Right lobe of liver (tissue), 6 donors: Measurements from ENCODE around the gene ASIC4. TPM values are rescaled to one million over a fixed set of nuclear protein-coding genes. Genes with fewer than 3 reads are reported as not detected.

Experiments used
- ATAC-seq, 4 donors: fragments of 200-7000 bp; cut with Tn5 transposase; one replicate each; pipeline ENCODE4 v1.9.1; 2020; ENCODE audit warnings: mild to moderate bottlenecking in 4 of 4, moderate library complexity in 4 of 4
- DNase-seq, 3 donors: peaks; one replicate each; pipeline ENCODE4 v3.0.0-alpha.2; 2020
- H3K27ac ChIP-seq, 3 donors: fragments of 200-600 bp; one replicate each; pipeline ENCODE4 v1.8.0; 2022
- H3K27me3 ChIP-seq, 2 donors: fragments of 200-600 bp; one replicate each; pipeline ENCODE4 v1.8.0; 2022
- H3K36me3 ChIP-seq, 4 donors: fragments of 200-600 bp; sonication (generic) in 1 of 4; one replicate each; pipeline versions ENCODE4 v1.5.1 to v1.8.0; 2017 to 2022; ENCODE audit warnings: control low read depth in 1 of 4
- H3K4me1 ChIP-seq, 4 donors: fragments of 200-600 bp; sonication (generic) in 1 of 4; one replicate each; pipeline versions ENCODE4 v1.5.1 to v1.8.0; 2017 to 2022; ENCODE audit warnings: control low read depth in 1 of 4
- H3K4me3 ChIP-seq, 3 donors: fragments of 200-600 bp; one replicate each; pipeline ENCODE4 v1.8.0; 2022
- H3K9me3 ChIP-seq, 4 donors: fragments of 200-600 bp; sonication (generic) in 1 of 4; one replicate each; pipeline versions ENCODE4 v1.5.1 to v1.8.0; 2017 to 2022; ENCODE audit warnings: control low read depth in 1 of 4
- POLR2A ChIP-seq: fragments of 450-650 bp; IDR thresholded peaks from one replicate; pipeline ENCODE4 v1.6.1; 2017; ENCODE audit warnings: antibody characterized with exemption, mild to moderate bottlenecking
- WGBS: methylation state at CpG from one replicate; pipeline ENCODE4 v1.1.6; 2018; ENCODE audit warnings: low coverage, low lambda C conversion rate; ENCODE audit not compliant: insufficient coverage; ENCODE audit errors: missing lambda C conversion rate; 5-methylcytosine and 5-hydroxymethylcytosine counted together
- intact Hi-C, 2 donors: fragments of 100-400 bp; cut with DNase I; formaldehyde crosslinking; loops; one replicate each; pipeline versions ENCODE4 v1.11.2 to v1.14.1; 2022
- total RNA-seq, 6 experiments: library from RNA; depleted of rRNA in 2 of 6; stranded (reverse); fragments of >200 nt in 2 of 6; fragmentation: NEBNext Ultra II Directional in 3 of 6; extraction: Animal tissue kit (Norgen Biotek cat#: 25700) in 3 of 6; gene quantifications; one replicate each; pipeline versions ENCODE4 v1.1.0 to v1.2.4, GENCODE V29; 2016 to 2023
- TF ChIP-seq, protein P1 (sequence below), 4 donors: fragments of 200-600 bp in 3 of 4; fragments of 450-650 bp in 1 of 4; IDR thresholded peaks; one replicate each; pipeline versions ENCODE4 v1.5.1 to v1.8.0; 2016 to 2022; ENCODE audit warnings: antibody characterized with exemption in 4 of 4, mild to moderate bottlenecking in 2 of 4
- donor health status: DM: no; HTN: yes; CAD: no.
- donor health status: DM: no; HTN: no; CAD: no.
- donor health status: DM: no; HTN: no; CAD: no.
- donor health status: DM: no; HTN: yes; CAD: no.
- donor health status: DM: no; HTN: yes; CAD: no.

ASIC4 gene
- total RNA-seq, 6 experiments from 2014 or later = not detected

DNA sequence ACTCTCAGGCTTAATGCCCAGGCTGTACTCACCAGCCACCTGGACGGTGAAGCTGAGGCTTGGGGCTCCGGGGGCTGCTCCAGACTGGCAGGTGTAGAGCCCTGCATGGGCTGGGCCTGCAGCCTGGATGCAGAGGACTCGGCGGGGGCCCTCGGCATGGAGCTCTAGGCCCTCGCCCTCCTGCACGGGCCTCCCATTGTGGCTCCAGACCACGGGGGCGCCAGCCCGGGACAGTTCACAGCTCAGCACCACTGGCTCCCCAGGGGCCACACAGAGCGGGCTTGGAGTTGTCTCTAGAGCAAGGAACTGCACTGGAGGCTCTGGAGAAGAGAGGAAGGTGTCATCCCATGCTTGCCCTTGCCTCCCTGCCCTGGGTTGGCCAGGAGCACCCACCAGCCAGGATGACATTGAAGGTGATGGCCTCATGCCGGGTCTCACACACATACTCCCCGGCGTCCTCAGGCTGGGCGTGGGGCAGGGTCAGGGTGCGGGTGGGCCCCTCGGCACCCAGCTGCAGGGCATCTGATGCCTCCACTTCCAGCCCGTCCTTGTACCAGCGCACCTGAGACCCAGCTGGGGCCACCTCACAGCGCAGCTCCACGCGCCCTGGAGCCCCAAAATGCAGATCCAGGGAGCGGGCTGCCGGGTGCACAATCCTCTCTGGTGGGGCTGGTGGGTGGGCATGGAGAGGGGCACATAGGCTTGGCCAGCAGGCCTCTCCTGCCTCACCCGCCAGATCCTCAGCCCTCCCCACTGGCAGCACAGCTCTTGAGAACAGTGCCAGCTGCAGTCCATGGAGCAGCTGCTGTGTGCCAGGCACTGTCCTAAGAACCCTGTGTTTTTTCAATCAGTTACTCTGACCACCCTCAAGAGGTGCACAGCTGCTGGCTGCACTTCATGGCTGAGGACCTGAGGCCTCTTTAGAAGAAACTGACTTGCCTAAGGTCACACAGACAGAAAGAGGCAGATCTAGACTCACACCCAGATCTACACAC, 43.8 kb downstream of the ASIC4 start:
- Histone ChIP-seq H3K36me3 (no peaks in the 10 kb centered on the region), H3K9me3 (no peaks in the 10 kb centered on the region), H3K4me1 (peaks cover 0 to 1% (median 0%) of the 10 kb centered on the region in 4 donors), H3K27me3 (no peaks in the 10 kb centered on the region), H3K27ac (no peak overlapping the region), H3K4me3 (no peak overlapping the region)
- ATAC-seq (no peak), DNase-seq (no peak)
- TF ChIP-seq, protein P1, sequence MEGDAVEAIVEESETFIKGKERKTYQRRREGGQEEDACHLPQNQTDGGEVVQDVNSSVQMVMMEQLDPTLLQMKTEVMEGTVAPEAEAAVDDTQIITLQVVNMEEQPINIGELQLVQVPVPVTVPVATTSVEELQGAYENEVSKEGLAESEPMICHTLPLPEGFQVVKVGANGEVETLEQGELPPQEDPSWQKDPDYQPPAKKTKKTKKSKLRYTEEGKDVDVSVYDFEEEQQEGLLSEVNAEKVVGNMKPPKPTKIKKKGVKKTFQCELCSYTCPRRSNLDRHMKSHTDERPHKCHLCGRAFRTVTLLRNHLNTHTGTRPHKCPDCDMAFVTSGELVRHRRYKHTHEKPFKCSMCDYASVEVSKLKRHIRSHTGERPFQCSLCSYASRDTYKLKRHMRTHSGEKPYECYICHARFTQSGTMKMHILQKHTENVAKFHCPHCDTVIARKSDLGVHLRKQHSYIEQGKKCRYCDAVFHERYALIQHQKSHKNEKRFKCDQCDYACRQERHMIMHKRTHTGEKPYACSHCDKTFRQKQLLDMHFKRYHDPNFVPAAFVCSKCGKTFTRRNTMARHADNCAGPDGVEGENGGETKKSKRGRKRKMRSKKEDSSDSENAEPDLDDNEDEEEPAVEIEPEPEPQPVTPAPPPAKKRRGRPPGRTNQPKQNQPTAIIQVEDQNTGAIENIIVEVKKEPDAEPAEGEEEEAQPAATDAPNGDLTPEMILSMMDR (IDR thresholded peaks at IDR 0.05) = no peak
- no peak for TF ChIP-seq POLR2A
- no CpG with 5 or more reads among the region's 25 CpGs for WGBS
- intact Hi-C loops = no loop called here

DNA sequence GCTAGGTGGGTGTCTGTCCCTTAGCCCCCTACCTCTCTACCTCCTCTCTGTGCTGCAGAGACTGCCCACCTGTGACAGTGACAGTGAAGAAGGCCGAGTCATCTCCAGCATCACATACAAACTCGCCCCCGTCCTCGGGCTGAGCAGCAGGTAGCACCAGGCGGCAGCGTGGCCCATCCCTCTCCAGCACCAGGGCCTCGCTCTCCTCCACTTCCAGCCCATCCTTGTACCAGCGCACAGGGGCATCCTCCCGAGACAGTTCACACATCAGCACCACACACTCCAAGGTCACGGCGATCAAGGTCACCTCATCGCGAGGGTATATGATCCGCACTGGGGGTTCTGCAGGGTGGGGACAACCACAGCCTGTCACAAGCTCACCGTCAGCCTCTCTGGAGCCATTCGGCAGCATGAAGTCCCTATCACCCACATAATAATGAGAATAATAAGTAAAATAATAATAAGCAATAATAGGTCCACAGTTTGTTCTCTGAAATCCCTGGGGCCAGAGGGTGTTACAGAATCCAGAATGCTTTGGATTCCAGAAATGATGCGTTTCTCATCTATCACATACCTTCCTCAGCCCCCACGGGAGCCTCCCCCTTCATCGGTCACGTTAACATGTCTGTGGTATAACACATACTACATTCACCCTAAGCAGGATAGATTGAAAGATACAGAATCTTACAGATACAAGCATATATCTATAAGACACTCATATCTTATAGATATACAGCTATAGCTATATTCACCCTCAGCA, 45.1 kb downstream of the ASIC4 start:
- intact Hi-C loops = no loop called here
- 75% methylated on average over 8 of the region's 20 CpGs for WGBS
- no peak overlapping the region for H3K4me3 ChIP-seq
- no peaks in the 10 kb centered on the region for H3K27me3 ChIP-seq
- H3K9me3 ChIP-seq = no peaks in the 10 kb centered on the region
- DNase-seq (no peak), ATAC-seq (no peak)
- H3K4me1 ChIP-seq = no peaks in the 10 kb centered on the region
- no peak overlapping the region for H3K27ac ChIP-seq
- TF ChIP-seq POLR2A = no peak
- TF ChIP-seq, protein P1 (IDR thresholded peaks at IDR 0.05) = no peak
- H3K36me3 ChIP-seq = no peaks in the 10 kb centered on the region

DNA sequence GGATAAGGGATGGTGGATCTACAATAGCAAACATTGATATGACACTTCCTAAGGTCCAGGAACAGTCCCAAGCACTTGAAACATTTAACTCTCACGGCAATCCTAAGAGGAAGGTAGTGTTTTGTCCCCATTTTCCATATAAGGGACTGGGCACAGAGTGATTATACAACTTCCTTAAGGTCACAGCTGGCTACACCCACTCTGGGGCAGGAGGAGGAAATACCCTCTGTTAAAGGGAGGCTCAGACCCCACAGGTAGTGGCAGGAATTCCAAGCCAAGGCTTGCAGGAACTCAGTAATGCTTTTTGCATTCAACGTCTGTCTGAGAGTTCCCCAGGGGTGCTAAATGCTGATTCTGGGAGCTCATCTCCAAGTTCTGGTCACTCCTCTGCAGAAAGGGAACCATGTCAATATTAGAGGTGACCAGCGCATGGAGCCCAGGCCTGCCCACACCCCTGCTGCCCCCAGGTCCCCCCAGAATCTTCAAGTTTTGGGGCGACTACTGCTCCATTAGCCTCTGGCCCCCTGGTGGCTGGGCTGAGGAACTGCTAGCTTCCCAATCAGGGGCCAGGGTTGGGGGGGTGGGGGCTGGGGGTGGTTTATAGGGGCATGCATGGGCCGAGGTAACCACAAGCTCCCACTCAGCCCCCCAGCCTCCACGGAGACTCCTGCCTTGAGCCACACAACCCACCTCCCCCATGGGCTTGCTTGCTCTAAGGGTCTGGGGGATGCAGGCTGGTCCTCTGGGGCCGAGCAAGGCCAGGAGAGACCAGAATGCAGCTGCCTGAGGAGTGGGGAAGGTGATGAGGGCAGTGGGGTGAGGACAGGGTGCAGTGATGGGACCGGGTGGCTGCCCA, 46.0 kb downstream of the ASIC4 start:
- H3K36me3 ChIP-seq = no peaks in the 10 kb centered on the region
- peak in 3 of 4 donors; percentile 35 to 57 (median 39) for ATAC-seq
- intact Hi-C loops = no loop called here

DNA sequence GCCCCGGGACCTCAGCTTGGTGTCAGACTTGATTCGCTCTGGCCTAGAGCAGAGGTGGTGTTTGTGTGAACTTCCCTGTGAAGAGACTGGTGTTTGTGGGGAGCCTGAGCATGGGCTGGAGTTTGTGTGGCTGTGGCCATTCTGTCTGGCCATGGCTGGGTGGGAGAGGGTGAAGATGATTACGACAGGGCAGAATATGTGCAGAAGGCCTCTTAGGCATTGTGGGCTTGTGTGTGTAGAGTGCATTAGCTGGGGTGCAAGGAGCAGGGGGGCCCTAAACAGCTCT, 46.6 kb downstream of the ASIC4 start:
- Histone ChIP-seq H3K27ac (no peak overlapping the region), H3K4me3 (no peak overlapping the region), H3K9me3 (no peaks in the 10 kb centered on the region), H3K4me1 (no peaks in the 10 kb centered on the region), H3K36me3 (no peaks in the 10 kb centered on the region), H3K27me3 (no peaks in the 10 kb centered on the region)
- 80% methylated on average over 1 of the region's 3 CpGs for WGBS
- TF ChIP-seq, protein P1 (IDR thresholded peaks at IDR 0.05) = no peak
- TF ChIP-seq POLR2A = no peak
- DNase-seq = no peak
- peak in 1 of 4 donors; percentile 21 for ATAC-seq
- intact Hi-C loops = no loop called here

More for the DNA sequence above, 46.0 kb downstream of the ASIC4 start:
- TF ChIP-seq, protein P1 (IDR thresholded peaks at IDR 0.05) = peak; percentile 24 to 64 (median 60)
- TF ChIP-seq POLR2A = no peak
- WGBS = 19% methylated on average over 3 of the region's 8 CpGs
- DNase-seq = peak in 1 of 3 donors; percentile 15
- Histone ChIP-seq H3K9me3 (no peaks in the 10 kb centered on the region), H3K27me3 (no peaks in the 10 kb centered on the region), H3K4me1 (no peaks in the 10 kb centered on the region), H3K4me3 (no peak overlapping the region), H3K27ac (no peak overlapping the region)
